ENCODE data around the gene MBTPS2.

DNA sequence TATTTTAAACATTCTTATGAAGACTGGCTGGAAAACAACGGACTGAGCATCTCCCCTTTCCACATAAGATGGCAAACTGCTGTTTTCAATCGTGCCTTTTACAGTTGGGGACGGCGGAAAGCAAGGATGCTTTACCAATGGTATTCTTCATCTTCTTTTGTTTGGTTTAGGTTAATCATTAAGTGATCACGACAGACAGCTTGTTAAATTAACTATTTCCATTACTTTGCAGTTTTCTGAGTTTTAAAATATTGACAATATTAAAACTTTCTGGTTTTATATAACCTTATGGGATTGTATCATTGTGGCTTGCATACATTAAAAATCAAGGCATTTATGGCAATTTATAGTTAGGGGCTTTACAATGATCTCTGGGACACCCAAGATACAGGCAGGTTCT is 3.8 kb downstream of the MBTPS2 start:
- TF ChIP-seq, protein P1, sequence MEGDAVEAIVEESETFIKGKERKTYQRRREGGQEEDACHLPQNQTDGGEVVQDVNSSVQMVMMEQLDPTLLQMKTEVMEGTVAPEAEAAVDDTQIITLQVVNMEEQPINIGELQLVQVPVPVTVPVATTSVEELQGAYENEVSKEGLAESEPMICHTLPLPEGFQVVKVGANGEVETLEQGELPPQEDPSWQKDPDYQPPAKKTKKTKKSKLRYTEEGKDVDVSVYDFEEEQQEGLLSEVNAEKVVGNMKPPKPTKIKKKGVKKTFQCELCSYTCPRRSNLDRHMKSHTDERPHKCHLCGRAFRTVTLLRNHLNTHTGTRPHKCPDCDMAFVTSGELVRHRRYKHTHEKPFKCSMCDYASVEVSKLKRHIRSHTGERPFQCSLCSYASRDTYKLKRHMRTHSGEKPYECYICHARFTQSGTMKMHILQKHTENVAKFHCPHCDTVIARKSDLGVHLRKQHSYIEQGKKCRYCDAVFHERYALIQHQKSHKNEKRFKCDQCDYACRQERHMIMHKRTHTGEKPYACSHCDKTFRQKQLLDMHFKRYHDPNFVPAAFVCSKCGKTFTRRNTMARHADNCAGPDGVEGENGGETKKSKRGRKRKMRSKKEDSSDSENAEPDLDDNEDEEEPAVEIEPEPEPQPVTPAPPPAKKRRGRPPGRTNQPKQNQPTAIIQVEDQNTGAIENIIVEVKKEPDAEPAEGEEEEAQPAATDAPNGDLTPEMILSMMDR (conservative IDR thresholded peaks at IDR 0.05; ENCODE audit: low read length), result no peak
- TF ChIP-seq EZH2phosphoT487 (IDR thresholded peaks at IDR 0.05; ENCODE audit: borderline replicate concordance, low read depth, low read length), result no peak

Data from OCI-LY7 (cell line).